NCI-H748 (cell line): ENCODE measurements around the gene BICRA.
"Not testable (repeated sequence)": the region's sequence is repeated elsewhere in the genome, so short reads cannot be mapped to it uniquely, and the experiment has no call there.

Source experiments
- DNase-seq: peaks from one replicate; lab custom pipeline; 2025; ENCODE audit not compliant: unreplicated experiment; lab: John Stamatoyannopoulos, UW

Gene BICRA

GRCh38 chr19:47608969-47609905 lies at the start of gene BICRA:
TSS of gene BICRA (plus strand) at chr19:47609134. CDS start at chr19:47673575, 64,441 bp downstream.
- peak; percentile 94 for DNase-seq

DNA sequence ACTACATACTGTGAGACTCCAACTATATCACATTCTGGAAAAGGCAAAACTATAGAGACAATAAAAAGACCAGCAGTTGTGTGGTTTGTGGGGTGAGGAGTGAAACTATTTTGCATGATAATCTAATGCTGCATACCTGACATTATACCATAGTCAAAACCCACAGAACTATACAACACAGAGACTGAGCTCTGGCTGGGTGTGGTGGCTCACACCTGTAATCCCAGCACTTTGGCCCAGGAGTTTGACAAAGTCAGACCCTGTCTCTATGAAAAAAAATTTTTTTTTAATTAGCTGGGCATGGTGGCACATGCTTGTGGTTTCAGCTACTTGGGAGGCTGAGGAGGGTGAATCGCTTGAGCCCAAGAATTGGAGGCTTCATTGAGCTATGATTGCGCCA lies 47.9 kb upstream of the BICRA start:
- DNase-seq = no peak

GRCh38 chr19:47561440-47562057 lies 47.4 kb upstream of the BICRA start:
- no peak for DNase-seq

GRCh38 chr19:47564081-47564480 lies 44.9 kb upstream of the BICRA start:
- DNase-seq = no peak

GRCh38 chr19:47569331-47569730 lies 39.6 kb upstream of the BICRA start:
- DNase-seq = no peak

- DNase-seq = no peak
Measured at GRCh38 chr19:47572635-47573034, 36.3 kb upstream of the BICRA start.

DNA sequence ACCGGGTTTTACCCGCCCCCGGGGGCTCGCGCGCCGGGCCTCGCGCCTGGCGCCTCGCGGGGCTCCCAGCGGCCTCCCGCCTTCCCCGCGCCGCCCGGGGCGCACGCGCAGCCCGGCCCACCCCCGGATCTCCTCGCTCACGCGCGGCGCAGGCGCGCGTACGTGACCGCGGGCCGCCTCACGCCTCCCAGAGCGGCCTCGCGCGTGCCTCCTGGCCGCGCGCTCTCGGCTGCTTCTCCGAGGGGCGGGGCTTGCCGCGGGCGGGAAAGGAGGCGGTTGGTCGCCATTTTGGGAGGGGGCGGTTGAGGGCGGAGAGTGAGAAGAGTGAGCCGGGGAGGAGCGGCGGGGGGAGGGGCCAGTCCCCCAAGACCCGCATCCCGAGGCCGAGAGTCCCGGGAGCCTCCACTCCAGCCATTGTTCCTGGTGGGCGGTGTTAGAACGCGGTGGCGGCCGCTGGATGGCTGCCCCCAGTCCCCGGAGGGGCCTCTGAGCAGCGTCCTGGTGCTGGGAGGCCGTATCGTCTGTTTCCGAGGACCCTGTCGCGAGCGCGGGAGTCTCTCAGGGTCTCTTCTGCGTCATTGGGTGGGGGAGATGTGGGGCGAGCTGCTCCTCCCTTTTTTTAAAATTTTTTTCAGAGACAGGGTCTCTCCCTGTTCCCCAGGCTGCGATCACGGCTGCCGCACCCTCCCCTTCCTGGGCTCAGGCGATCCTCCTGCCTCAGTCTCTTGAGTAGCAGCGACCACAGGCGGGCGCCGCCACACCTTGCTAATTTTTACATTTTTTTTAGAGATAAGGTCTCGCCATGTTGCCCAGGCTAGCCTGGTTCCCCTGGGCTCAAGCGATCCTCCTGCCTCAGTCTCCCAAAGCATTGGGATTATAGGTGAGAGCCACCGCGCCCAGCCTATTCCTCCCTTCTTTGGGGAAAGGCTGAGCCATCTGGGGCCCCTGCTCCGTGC lies 35.6 kb upstream of the BICRA start, which contains the start of gene ZNF541:
ZNF541 (minus strand) TSS at position 78 of the 956 bp plus-strand sequence. CDS start 17,292 bp downstream, outside the sequence.
- DNase-seq = no peak

- DNase-seq = no peak
Measured at GRCh38 chr19:47580397-47580796, 28.5 kb upstream of the BICRA start.

DNA sequence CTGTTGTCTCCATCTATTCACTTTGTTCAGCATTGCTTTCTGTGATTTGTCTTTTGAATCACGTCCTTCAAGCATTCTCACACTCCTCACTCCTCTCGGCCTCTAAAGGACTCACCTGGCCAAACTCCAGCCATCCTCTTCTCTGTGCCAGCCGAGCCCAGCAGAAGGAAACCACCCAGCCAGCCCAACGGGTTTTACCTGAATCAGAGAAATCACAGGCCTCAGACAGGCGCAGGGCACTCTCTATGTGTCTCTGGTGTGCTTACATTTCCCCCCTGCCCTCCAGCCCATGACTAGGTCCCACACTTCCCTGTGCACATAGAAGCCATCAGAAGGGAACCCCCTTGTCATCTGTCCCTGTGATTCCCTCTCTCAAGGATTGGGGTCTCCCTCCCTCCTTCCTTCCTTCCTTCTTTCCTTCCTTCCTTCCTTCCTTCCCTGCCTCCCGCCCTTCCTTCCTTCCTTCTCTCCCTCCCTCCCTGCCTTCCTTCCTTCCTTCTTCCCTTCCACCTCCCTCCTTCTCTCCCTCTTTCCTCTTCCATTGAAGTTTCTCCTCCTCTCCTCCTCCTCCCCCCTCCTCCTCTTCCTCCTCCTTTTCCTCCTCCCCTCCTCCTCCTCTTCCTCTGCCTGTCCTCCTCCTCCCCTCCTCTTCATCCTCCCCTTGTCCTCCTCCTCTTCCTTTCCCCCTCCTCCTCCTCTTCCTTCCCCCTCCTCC lies 27.2 kb upstream of the BICRA start:
- no peak for DNase-seq

- DNase-seq = no peak
Measured at GRCh38 chr19:47582320-47582909, 26.5 kb upstream of the BICRA start.

DNA sequence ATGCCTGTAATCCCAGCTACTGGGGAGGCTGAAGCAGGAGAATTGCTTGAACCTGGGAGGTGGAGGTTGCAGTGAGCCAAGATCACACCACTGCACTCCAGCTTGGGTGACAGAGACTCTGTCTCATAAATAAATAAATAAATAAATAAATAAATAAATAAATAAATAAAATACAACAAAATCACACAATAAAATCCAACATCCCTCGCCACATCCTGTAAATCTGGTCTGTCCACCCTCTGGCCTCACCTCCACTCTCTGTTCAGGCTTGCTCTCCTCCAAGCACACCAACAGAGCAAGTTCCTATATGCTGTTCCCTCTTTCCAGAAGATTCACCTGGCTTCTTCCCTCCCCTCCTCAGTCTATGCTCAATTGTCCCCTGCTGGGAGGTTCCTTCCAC lies 25.8 kb upstream of the BICRA start:
- DNase-seq = not testable (repeated sequence)

DNA sequence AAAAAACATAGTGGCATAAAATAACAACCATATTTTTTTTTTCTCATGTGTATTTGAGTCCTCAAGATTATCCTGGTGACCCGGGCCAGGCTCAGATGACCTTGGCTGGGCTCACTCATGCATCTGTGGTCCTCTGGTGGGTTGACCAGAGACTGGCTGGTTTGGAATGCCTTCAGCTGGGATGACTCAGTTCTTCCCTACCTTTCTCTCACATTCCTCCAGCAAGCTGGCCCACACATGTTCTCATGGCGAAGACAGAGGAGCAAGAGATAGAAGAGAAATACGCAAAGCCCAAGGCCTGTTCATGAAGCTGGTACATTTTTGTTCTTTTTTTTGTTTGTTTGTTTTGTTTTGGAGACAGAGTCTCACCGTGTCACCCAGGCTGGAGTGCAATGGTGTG lies 21.6 kb upstream of the BICRA start:
- no peak for DNase-seq

- DNase-seq = no peak
Measured at GRCh38 chr19:47589824-47590223, 19.1 kb upstream of the BICRA start.

GRCh38 chr19:47593860-47594259 lies 15.1 kb upstream of the BICRA start:
- no peak for DNase-seq

DNA sequence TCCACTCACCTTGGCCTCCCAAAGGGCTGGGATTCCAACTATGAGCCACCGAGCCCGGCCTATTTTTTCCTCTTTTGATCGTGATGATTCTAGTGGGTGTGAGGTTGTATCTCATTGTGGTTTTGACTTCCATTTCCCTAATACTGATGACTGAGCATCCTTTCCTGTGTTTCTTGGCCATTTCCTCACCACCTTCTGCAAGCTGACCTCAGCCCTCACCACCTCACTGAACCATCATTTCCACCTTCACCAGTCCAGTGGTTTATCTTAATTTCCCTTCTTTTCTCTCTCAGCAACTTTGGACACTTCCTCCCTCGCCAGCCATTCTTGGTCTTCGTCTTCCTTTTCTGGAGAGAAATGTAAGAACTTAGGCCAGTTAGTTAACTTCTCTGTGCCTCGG lies 13.0 kb upstream of the BICRA start:
- no peak for DNase-seq

GRCh38 chr19:47598407-47599349 lies 10.3 kb upstream of the BICRA start:
- DNase-seq = no peak

- DNase-seq = not testable (repeated sequence)
Measured at GRCh38 chr19:47599671-47600245, 9.2 kb upstream of the BICRA start.
